GM12865 (cell line): Measurements from ENCODE around the gene ADGRF4.
A peak's percentile ranks its signal among the peaks of the same experiment; 100 is the strongest.

Source experiments
- DNase-seq: peaks from one replicate; pipeline ENCODE4 v3.0.0; 2010; ENCODE audit warnings: low read depth
- H3K4me3 ChIP-seq: 2 replicates; pipeline ENCODE4 v1.5.1; 2011; ENCODE audit warnings: mild to moderate bottlenecking, low read depth, low read length, control low read depth
- TF ChIP-seq, protein P1 (sequence below): IDR thresholded peaks from 2 replicates; pipeline ENCODE4 v1.5.1; 2011; ENCODE audit warnings: low read length, control low read depth, low read depth, inconsistent platforms; ENCODE audit not compliant: insufficient read depth; ENCODE audit errors: missing control alignments

Gene ADGRF4

GRCh38 chr6:47700596-47700995 lies 2.2 kb downstream of the ADGRF4 start:
- DNase-seq, result no peak
- H3K4me3 ChIP-seq, result no peak overlapping the region
- TF ChIP-seq, protein P1, sequence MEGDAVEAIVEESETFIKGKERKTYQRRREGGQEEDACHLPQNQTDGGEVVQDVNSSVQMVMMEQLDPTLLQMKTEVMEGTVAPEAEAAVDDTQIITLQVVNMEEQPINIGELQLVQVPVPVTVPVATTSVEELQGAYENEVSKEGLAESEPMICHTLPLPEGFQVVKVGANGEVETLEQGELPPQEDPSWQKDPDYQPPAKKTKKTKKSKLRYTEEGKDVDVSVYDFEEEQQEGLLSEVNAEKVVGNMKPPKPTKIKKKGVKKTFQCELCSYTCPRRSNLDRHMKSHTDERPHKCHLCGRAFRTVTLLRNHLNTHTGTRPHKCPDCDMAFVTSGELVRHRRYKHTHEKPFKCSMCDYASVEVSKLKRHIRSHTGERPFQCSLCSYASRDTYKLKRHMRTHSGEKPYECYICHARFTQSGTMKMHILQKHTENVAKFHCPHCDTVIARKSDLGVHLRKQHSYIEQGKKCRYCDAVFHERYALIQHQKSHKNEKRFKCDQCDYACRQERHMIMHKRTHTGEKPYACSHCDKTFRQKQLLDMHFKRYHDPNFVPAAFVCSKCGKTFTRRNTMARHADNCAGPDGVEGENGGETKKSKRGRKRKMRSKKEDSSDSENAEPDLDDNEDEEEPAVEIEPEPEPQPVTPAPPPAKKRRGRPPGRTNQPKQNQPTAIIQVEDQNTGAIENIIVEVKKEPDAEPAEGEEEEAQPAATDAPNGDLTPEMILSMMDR, result no peak

- peak; percentile 66 for DNase-seq
- no peak overlapping the region for H3K4me3 ChIP-seq
- TF ChIP-seq, protein P1, result no peak
Measured at GRCh38 chr6:47701363-47701762, 3.0 kb downstream of the ADGRF4 start.

DNA sequence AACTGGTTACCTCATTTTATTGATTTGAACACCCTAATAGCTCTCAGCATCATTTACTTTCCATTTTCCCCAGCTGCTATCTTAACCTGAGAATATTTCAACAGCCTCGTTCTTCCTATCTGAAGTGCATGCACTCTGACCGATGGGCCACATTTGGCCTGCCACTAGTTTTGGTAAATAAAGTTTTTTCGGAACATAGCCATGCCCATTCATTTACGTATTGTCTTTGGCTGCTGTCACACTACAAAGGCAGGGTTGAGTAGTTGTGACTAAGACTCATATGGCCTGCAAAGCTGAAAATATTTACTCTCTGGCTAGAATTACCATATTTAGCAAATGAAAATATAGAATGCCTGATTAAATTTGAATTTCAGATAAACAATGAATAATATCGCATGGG lies 10.8 kb downstream of the ADGRF4 start:
- DNase-seq, result no peak
- H3K4me3 ChIP-seq, result no peak overlapping the region
- TF ChIP-seq, protein P1, result no peak

DNA sequence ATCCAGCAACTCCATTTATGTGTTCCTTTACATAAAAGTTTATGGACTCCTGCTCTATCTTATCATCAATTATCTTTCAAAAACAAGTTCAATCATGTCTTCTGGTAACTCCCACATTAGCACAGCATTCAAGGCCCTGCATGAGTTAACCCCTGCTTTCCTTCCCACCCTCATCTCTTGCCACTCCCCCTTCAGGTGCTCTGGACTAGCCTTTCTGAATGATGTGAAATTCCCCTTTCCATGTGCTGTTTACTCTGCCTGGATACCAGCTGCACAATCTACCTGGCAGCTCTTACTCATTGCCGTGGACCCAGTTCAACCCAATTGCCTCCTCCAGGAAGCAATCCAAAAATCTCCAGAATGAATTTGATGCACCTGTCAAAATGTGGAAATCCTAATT lies 11.9 kb downstream of the ADGRF4 start:
- TF ChIP-seq, protein P1, result no peak
- H3K4me3 ChIP-seq, result no peak overlapping the region
- no peak for DNase-seq

DNA sequence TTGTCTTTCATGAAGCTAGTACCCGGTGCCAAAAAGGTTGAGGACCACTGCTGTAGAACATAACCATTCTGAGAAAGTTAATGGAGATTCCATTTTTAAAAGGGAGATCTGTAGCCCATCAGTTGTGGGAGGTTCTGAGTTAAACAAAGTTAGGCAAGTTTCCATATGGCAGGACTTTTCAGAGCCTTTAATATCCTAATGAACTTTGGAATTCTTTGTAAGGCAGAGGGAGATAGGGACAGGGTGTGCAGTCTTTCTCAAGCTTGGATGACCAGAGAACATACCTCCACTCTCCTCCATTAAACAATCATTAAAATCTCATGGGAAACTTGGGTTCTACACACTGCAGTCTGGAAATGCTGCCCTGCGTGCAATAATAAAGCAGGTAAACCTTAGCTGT lies 14.8 kb downstream of the ADGRF4 start:
- DNase-seq, result no peak
- no peak overlapping the region for H3K4me3 ChIP-seq
- TF ChIP-seq, protein P1, result no peak

GRCh38 chr6:47714802-47715201 lies 16.4 kb downstream of the ADGRF4 start:
- TF ChIP-seq, protein P1, result no peak
- DNase-seq, result no peak
- H3K4me3 ChIP-seq, result no peak overlapping the region

GRCh38 chr6:47715782-47716181 lies 17.4 kb downstream of the ADGRF4 start:
- TF ChIP-seq, protein P1, result no peak
- peak; percentile 12 for DNase-seq
- H3K4me3 ChIP-seq, result no peak overlapping the region
